Erythroblast (primary cell): ENCODE data around the gene PRUNE1.

Source experiments
- GATA1 ChIP-seq: IDR thresholded peaks from 2 replicates; pipeline ENCODE4 v1.6.1; 2011; ENCODE audit warnings: low read depth, mild to moderate bottlenecking, control low read depth, low read length, moderate library complexity
- POLR2A ChIP-seq: IDR thresholded peaks from 2 replicates; pipeline ENCODE4 v1.6.1; 2011; ENCODE audit warnings: mild to moderate bottlenecking, low read length

DNA sequence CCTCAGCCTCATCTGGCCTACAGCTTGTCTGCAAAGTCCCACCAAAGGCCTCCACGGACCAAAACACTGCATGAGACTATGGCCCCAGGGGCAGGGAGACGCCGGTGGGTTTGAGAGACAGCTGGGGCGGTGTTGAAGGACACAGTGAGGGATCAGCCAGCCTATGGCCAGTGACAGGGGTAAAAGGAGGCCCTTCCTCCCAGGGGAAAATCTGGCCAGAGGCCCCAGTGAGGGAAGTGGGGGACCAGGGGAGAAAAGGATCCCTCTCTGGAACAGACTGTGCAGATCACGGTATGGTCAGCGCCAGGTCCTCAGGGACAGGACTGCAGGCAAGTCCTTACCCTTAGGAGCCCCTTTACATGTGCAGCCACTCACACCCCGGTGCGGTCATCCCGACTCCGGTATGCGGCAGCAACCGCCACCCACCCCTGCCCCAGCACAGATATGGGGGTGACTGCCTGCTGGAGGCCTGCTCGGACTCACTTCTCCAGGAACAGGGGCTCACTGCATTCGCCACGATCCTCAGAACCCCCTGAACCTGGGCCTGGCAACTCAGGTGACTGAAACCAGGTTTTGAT is 34.9 kb upstream of the PRUNE1 start:
- TF ChIP-seq POLR2A (peak; percentile 46), GATA1 (no peak)
